Rectal smooth muscle tissue (tissue), 1 donor: ENCODE results near the gene MAN2C1.
"Not testable (repeated sequence)": the region's sequence is repeated elsewhere in the genome, so short reads cannot be mapped to it uniquely, and the experiment has no call there.

ENCODE experiments used
- H3K27ac ChIP-seq: one replicate; pipeline ENCODE4 v1.7.0; 2013; ENCODE audit warnings: low read depth, low read length, inconsistent platforms
- H3K27me3 ChIP-seq: one replicate; pipeline ENCODE4 v1.7.0; 2013; ENCODE audit warnings: low read length; ENCODE audit not compliant: control insufficient read depth, insufficient read depth
- H3K36me3 ChIP-seq: one replicate; pipeline ENCODE4 v1.7.0; 2013; ENCODE audit warnings: low read length; ENCODE audit not compliant: control insufficient read depth, insufficient read depth
- H3K4me1 ChIP-seq: one replicate; pipeline ENCODE4 v1.7.0; 2013; ENCODE audit warnings: low read length; ENCODE audit not compliant: control insufficient read depth, insufficient read depth
- H3K4me3 ChIP-seq: one replicate; pipeline ENCODE4 v1.7.0; 2013; ENCODE audit warnings: low read length
- H3K9ac ChIP-seq: one replicate; pipeline ENCODE4 v1.7.0; 2013; ENCODE audit warnings: low read length

Gene MAN2C1

GRCh38 chr15:75358771-75359536 lies 9.5 kb downstream of the MAN2C1 start:
- H3K27ac ChIP-seq, result no peak overlapping the region
- no peaks in the 10 kb centered on the region for H3K27me3 ChIP-seq
- no peaks in the 10 kb centered on the region for H3K4me1 ChIP-seq
- H3K4me3 ChIP-seq, result no peak overlapping the region
- peaks cover 32% of the 10 kb centered on the region for H3K36me3 ChIP-seq
- H3K9ac ChIP-seq, result no peak overlapping the region

- H3K27me3 ChIP-seq, result no peaks in the 10 kb centered on the region
- H3K36me3 ChIP-seq, result peaks cover 32% of the 10 kb centered on the region
- H3K9ac ChIP-seq, result no peak overlapping the region
- H3K4me3 ChIP-seq, result no peak overlapping the region
- H3K27ac ChIP-seq, result no peak overlapping the region
- no peaks in the 10 kb centered on the region for H3K4me1 ChIP-seq
Observed at GRCh38 chr15:75357976-75358673, 10.3 kb downstream of the MAN2C1 start.

GRCh38 chr15:75356517-75356916 lies 11.9 kb downstream of the MAN2C1 start:
- no peak overlapping the region for H3K27ac ChIP-seq
- H3K9ac ChIP-seq, result no peak overlapping the region
- H3K4me1 ChIP-seq, result no peaks in the 10 kb centered on the region
- H3K36me3 ChIP-seq, result peaks cover 25% of the 10 kb centered on the region
- no peaks in the 10 kb centered on the region for H3K27me3 ChIP-seq
- H3K4me3 ChIP-seq, result no peak overlapping the region

GRCh38 chr15:75356006-75356405 lies 12.4 kb downstream of the MAN2C1 start:
- Histone ChIP-seq H3K9ac (no peak overlapping the region), H3K36me3 (peaks cover 20% of the 10 kb centered on the region), H3K27me3 (no peaks in the 10 kb centered on the region), H3K4me1 (no peaks in the 10 kb centered on the region), H3K27ac (no peak overlapping the region), H3K4me3 (no peak overlapping the region)

- Histone ChIP-seq H3K4me1 (no peaks in the 10 kb centered on the region), H3K27ac (no peak overlapping the region), H3K4me3 (no peak overlapping the region), H3K9ac (no peak overlapping the region), H3K36me3 (peaks cover 20% of the 10 kb centered on the region), H3K27me3 (no peaks in the 10 kb centered on the region)
Observed at GRCh38 chr15:75355369-75355768, 13.0 kb downstream of the MAN2C1 start.

- Histone ChIP-seq H3K36me3 (peaks cover 13% of the 10 kb centered on the region), H3K27ac (no peak overlapping the region), H3K4me3 (no peak overlapping the region), H3K9ac (no peak overlapping the region), H3K4me1 (no peaks in the 10 kb centered on the region), H3K27me3 (no peaks in the 10 kb centered on the region)
Observed at GRCh38 chr15:75354454-75354853, 14.0 kb downstream of the MAN2C1 start.

- Histone ChIP-seq H3K9ac (no peak overlapping the region), H3K36me3 (peaks cover 10% of the 10 kb centered on the region), H3K27me3 (no peaks in the 10 kb centered on the region), H3K4me1 (peaks cover 4% of the 10 kb centered on the region), H3K4me3 (no peak overlapping the region), H3K27ac (no peak overlapping the region)
Observed at GRCh38 chr15:75353604-75354003, 14.8 kb downstream of the MAN2C1 start.

- H3K4me3 ChIP-seq, result no peak overlapping the region
- no peaks in the 10 kb centered on the region for H3K27me3 ChIP-seq
- H3K4me1 ChIP-seq, result peaks cover 8% of the 10 kb centered on the region
- peaks cover 8% of the 10 kb centered on the region for H3K36me3 ChIP-seq
- no peak overlapping the region for H3K27ac ChIP-seq
- H3K9ac ChIP-seq, result no peak overlapping the region
Observed at GRCh38 chr15:75352186-75353080, 16.0 kb downstream of the MAN2C1 start.

- Histone ChIP-seq H3K4me3 (no peak overlapping the region), H3K36me3 (peaks cover 2% of the 10 kb centered on the region), H3K9ac (no peak overlapping the region), H3K27ac (no peak overlapping the region), H3K27me3 (no peaks in the 10 kb centered on the region), H3K4me1 (peaks cover 8% of the 10 kb centered on the region)
Observed at GRCh38 chr15:75350601-75351361, 17.6 kb downstream of the MAN2C1 start.

GRCh38 chr15:75349851-75350588 lies 18.4 kb downstream of the MAN2C1 start:
- no peaks in the 10 kb centered on the region for H3K36me3 ChIP-seq
- peaks cover 8% of the 10 kb centered on the region for H3K4me1 ChIP-seq
- no peak overlapping the region for H3K27ac ChIP-seq
- H3K9ac ChIP-seq, result no peak overlapping the region
- H3K4me3 ChIP-seq, result no peak overlapping the region
- H3K27me3 ChIP-seq, result no peaks in the 10 kb centered on the region

- not testable (repeated sequence) for H3K36me3 ChIP-seq, H3K27ac ChIP-seq, H3K9ac ChIP-seq, H3K27me3 ChIP-seq, H3K4me1 ChIP-seq, H3K4me3 ChIP-seq
Observed at GRCh38 chr15:75349351-75349669, 19.1 kb downstream of the MAN2C1 start.
